GM19035 (cell line): ENCODE data around the gene COX6B2.
"Not testable (repeated sequence)": the region's sequence is repeated elsewhere in the genome, so short reads cannot be mapped to it uniquely, and the experiment has no call there.

Experiments
- ATAC-seq: cut with Tn5 transposase; IDR thresholded peaks from one replicate; pipeline ENCODE4 v1.9.1; 2021; ENCODE audit not compliant: unreplicated experiment

COX6B2 gene, protein sequence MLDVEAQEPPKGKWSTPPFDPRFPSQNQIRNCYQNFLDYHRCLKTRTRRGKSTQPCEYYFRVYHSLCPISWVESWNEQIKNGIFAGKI

DNA sequence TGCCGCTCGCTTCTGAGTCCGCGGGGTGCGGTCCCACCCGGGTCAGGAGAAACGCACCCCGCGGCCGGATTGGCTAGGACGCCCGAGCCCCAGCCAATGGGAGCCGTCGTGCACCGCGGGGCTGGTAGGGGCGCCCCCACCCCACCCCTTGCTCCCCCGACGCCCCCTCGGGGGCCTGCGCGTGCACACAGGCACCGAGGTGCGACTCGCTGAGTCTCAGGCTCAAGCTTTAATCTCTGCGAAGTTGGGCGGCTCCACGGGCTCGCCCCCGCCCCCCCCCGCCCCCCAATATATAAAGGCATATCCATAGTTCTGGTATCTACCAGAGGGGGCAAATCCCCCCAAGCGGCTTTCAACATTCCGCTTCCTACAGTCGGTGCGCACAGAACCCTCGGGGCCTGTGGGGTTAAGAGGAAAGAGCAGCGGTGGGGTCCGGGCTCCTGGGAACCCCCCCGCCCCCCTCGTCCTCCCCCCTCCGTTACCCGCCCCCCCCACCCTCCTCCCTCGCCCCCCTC lies at the start of gene COX6B2:
COX6B2 (minus strand) TSS at position 22 of the 515 bp plus-strand sequence. CDS start 198 bp downstream, outside the sequence.
- no peak for ATAC-seq

DNA sequence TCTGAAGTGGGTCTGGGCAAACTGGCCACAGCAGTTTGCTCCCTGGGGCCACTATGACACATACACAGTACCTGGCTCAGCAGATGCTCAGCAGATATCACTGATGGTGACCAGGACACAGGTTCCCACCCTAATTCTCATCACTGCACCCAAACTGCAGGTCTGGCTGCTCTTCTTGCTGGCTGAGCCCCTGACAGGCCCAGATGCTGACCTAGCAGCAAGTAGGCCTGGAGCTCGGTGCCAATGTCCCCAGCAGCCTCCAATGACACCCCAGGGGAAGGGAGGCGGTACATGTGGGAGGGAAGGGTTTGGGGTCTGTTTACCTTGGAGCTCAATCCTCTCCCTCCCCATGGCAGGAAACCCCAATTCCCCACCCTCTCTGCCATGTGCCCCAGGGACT lies 48.0 kb upstream of the COX6B2 start:
- ATAC-seq = no peak

DNA sequence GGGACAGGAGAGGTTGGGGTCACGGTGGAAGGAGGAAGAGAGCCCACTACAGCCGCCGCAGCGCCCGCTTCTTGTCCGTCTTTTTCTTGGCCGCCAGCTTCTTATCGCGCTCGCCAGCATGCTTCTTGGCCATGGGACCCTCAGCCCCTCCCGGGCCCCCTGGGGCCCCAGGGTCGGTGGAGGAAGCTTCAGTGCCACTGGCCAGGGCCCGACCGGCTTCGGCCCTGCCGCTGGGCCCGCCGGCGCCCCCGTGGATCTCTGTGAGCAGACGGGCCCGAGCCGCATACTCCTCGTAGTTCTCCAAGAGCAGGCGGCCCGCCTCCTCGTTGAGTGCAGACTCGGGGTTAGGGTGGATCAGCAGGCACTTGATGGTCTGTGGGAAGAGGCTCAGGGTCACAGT lies 46.9 kb upstream of the COX6B2 start:
- ATAC-seq = not testable (repeated sequence)

DNA sequence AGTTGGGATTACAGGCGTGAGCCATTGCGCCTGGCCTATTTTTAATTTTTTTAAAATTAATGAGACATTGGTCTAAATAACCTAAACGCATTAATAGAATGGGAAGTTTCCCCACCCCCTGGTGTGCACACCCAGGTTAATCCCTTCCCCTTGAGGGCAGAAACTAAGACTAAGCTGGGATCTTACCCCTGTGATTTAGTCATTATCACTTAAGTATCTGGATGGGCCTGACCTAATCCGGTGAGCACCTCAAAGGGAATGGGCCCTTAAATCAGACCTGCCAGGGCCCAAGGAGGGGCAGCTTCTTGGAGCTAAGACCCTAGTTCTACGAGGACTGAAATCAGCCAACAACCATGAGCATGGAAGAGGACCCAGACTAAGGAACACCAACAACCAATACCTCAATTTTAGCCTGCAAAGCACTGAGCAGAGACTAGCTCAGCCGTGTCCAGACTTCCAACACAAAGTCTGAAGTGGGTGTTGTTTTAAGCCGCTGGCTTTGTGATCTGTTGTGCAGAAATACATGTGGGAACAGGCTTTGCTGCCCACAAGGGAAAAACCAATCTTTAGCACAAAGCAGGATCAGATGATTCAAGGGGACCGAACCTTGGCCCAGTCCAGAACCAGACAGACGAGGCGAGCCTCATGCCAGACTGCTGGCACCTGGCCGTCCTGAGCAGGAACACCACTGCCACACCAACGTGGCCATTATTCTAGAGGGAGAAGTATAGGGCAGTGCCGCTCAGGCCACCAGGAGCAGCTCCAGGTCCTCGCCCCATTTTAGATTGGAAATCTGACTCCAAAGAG lies 46.0 kb upstream of the COX6B2 start:
- ATAC-seq = no peak

DNA sequence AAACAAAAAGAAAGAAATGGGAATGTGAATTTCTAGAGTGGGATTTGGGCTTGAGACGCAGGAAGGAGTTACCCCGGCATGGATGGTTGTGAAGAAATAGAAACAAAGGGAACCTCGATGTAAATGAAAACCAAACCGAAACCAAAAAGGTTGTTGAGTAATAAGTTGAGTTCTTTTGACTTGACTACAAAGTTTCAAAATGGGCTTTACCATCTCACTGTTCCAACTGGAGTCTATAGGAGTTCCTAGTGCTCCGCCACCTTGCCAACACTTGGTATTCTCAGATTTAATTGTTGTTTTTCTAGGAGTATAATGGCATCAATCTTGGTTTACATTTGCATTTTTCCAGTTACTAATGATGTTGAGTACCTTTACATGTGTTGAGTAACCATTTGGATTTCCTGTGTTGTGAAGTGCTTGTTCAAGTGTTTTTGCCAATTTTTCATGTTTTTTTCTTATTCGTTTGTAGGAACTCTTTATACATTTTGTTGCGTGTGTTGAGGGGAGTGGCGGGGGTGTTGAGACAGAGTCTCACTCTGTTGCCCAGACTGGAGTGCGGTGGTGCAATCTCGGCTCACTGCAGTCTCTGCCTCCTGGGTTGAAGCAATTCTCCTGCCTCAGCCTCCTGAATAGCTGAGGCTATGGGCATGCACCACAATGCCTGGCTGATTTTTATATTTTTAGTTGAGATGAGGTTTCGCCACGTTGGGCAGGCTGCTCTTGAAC lies 43.8 kb upstream of the COX6B2 start:
- no peak for ATAC-seq

DNA sequence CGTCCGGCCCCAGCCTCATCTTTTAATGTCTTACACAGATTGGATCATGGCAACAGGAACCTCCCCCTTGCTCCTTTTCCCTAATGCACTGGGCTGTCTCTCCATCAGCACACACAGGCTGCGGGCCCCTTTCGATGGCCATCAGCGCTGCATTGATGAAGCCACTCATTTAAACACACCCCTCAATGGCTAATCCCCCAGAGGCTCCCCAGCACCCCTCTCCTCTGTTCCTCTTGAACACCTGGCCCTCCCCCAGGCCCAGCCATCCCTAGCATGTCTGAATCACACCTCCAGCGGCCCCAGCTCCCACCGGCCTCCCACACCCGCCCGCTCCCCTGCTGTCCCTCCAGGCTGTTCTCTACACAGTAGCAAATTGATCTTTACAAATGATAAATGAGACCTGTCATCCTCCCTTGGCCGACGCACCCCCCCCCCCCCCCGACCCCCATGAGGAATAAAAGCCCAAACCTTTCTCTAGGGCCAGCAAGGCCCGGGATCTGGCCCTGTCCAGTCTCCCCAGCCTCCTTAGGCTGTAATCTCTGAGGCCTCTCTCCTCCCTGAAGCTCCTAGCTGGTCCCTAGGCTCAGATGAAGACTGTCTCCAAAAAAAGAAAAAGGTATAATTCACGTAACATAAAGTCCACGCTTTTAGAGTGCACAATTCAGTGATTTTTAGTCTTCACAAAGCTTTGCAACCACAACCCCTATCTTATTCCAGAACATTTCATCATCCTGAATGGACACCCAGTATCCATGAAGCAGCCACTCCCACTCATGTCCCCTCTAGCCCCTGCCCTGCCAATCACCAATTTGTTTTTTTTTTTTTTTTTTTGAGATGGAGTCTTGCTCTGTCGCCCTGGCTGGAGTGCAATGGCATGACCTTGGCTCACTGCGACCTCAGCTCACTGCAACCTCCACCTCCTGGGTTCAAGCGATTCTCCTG lies 38.6 kb upstream of the COX6B2 start:
- ATAC-seq = no peak

DNA sequence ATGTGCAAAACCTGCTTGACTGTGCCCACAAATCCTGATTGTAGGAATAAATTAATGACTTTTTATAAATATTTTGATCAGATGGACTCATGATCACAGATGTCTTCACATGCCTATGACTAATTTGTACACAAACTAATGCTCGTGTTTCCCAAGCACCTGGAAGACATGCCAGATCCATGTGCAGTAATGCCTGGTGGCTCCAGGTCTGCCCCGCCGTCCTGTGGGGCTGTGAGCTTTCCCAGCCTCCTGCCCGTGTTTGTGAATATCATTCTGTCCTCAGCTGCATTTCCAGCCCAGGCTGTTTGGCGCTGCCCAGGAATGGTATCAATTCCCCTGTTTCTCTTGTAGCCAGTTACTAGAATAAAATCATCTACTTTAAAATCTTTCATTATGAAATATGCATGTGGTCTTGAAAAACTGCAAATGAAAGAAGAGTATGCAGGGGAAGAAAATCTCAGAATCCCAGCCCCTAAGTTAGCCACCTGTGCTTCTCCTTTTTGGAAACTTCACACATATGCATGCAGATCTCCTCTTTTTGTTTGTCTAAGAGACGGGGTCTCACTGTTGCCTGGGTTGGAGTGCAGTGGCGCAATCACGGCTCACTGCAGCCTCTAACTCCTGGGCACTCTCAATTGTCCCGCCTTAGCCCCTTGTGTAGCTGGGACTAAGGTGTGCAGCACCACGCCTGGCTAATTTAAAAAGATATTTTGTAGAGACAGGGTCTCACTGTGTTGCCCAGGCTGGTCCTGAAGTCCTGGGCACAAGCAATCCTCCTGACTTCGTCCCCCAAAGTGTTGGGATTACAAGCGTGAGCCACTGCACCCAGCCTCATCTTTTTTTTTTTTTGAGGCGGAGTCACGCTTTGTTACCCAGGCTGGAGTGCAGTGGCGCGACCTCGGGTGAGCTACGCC lies 37.4 kb upstream of the COX6B2 start:
- no peak for ATAC-seq

DNA sequence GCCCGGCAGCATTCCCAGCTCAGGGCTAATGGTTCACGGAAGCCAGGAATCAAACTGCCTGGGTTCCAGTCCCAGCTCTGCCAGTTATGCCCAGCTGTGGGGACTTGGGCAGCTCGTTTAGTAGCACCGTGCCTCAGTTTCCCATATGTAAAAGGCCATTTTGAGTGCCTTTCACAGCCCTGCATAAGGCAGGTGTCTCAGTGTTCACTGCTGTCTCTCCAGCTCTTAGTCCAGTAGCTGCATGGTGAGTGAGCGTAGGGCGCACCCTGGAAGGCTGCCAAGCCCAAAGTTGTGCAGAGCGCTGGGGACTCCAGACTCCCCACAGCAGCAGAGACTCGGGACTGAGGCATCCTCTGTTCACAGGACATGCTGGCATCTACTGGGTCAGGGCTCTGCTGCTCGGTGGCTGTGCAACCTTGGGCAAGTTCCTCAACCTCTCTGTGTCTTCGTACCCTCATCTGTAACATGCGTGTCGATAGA lies 36.7 kb upstream of the COX6B2 start:
- ATAC-seq = no peak

DNA sequence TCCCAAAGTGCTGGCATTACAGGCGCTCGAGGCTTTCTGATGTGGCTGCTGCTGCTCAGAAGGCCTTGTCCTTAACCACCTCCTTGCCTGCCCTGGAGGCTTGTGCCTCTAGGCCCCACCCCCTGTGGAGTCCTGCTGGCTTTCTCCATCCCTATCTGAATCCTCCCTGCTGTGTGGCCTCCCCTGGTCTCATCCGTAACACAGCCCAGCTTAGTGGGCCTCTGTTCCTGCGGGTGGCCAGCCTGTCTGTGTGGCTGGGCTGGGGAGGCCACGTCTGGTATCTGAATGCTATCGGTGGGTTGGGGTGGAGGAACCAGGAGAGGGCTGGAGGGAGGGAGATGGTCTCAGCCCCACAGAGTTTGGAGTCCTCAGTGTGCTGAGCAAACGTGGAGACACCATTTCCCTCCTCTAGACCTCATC lies 36.0 kb upstream of the COX6B2 start:
- no peak for ATAC-seq

DNA sequence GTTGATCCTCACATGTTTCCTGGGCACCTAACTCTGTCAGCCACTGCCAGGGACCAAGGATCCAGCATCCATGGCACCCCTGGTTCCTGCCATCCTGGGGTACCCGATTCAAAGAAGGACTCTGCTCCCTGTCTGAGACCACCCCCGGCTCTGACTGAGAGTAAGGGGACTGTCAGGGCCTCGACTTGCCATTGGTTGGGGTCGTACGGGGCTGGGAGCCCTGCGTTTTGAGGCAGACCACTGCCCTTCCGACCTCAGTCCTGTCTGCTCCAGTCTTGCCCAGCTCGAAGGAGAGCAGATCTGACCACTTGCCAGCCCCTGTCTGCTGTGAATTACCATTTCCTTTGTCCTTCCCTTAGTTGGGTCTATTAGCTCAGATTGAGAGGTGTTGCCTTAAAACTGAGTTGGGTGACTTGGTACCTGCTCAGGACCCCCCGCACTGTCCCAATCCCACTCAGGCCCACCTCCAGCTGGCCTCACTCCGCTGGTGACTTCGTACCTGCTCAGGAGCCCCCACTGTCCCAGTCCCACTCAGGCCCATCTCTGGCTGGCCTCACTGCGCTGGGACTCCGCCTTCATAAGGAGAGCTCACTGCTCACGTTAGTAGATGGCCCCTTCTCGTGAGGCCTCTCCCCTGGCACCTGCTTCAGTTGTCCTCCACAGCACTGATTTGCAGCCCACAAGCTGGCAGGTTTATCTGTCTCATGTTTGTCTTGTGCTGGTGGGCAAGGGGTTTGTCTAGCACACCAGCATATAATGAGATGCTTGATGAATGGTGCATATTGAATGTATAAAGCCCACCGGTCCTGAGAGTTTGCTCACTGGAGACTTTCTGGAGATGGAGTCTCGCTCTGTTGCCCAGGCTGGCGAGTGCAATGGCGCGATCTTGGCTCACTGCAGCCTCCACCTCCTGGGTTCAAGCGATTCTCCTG lies 35.1 kb upstream of the COX6B2 start:
- no peak for ATAC-seq

DNA sequence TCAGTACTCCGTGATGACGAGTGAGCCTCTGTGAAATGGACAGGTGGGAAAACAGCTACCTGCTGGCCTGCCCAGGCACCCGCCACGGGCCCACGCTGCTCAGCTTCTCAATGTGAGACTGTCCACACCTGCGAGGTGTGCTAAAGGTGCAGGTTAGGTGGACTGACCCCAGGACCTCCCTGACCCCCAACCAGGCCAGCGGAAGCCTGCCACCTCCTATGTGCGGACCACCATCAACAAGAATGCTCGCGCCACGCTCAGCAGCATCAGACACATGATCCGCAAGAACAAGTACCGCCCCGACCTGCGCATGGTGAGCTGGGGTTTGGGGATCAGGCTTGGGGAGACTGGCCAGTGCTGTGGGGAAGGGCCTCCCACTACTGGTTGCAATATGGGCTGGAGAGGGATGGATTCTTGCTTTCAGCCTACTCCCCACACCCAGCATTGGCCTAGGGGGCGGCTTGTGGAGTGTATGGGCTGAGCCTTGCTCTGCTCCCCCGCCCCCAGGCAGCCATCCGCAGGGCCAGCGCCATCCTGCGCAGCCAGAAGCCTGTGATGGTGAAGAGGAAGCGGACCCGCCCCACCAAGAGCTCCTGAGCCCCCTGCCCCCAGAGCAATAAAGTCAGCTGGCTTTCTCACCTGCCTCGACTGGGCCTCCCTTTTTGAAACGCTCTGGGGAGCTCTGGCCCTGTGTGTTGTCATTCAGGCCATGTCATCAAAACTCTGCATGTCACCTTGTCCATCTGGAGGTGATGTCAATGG lies 33.4 kb upstream of the COX6B2 start:
- ATAC-seq = no peak

DNA sequence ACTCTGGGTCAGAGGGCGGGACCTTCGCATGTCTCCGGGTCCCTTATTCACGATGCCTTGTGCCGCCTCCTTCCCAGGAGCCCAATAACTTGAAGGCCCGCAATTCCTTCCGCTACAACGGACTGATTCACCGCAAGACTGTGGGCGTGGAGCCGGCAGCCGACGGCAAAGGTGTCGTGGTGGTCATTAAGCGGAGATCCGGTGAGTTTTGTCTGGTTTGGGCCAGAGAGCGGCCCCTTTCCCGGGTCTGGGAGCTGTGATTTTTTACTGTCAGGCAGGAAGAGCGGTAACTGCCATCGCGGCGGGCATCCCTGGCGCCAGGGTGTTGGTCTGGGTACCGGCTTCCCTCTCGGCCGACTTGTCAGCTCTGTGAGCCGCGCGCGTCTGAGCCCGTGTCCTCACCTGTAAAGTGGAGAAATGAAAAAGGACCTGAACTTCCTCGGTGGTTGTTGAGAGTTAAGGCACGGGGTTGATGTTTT lies 32.0 kb upstream of the COX6B2 start:
- ATAC-seq = no peak

DNA sequence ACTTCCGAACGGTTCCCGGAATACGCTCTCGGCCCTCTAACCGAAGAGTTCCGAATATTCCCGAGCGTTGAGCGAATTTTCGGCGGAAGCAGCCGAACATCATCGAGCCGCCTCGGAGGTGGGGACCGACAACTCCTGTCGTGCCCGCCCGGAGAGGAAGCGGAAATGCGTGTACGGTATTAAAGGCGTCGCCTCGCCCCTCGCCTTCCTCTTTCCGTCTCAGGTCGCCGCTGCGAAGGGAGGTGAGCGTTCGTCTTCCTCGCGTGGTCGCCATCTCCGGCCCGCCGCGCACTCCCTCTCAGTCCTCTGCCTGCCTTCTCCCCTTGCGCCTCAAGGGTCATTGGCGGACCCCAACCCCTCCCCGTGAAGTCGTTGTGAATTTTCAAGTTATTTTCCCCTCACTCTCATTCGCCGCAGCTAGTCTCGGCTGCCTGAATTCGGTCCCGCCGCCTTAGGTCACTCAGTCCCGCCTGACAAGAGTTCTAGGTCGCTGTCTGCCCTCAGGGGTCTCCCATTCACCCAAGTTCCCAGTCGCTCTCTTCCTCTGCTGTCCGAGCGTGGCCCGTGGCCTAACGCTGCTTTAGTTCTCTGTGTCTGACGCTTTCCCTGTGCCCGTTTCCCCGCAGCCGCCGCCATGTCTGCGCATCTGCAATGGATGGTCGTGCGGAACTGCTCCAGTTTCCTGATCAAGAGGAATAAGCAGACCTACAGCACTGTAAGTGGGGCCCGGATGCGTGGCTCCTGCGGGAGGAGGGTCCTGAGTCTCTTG lies 31.4 kb upstream of the COX6B2 start, which contains the start of gene RPL28:
RPL28 (plus strand) TSS at position 209 of the 769 bp plus-strand sequence; CDS start at position 635, 426 bp downstream.
- peak; percentile 71 for ATAC-seq

DNA sequence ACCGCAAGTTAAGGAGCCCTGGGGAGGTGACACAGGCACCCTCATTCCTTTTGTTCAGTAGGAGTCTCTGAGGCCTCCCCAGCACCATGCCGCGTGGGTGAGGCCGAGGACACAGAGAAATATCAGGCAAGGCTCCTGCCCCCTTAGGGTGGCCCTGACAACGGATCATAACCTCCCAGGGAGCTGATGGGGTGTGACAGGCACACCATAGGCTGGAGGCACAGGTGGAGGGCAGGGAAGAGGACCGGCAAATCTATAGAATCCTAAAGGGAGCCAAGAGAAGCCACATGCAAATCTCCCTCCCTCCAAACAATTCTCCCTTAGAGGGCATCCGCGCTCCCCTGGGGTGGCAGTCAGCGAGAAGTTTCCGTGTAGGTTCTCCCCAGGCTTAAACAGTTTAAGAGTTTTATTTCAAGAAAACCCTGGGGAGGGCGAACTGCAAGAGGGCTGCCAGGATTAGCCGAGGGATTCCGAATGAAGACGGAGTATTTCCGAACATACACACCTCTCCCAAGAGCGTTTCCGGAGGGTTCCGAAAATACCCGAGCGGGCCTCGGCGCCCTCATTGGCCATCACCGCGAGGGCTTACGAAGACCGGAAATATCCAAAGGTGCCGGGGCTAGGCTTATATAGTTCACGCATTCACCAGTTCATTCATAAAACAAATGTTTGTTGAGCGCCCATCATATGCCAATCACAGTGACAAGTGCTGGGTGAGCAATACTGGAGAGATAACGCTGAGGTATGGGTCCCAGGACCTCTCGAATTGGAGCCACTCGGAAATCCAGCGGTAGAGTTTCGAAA lies 30.6 kb upstream of the COX6B2 start:
- peak; percentile 57 for ATAC-seq

DNA sequence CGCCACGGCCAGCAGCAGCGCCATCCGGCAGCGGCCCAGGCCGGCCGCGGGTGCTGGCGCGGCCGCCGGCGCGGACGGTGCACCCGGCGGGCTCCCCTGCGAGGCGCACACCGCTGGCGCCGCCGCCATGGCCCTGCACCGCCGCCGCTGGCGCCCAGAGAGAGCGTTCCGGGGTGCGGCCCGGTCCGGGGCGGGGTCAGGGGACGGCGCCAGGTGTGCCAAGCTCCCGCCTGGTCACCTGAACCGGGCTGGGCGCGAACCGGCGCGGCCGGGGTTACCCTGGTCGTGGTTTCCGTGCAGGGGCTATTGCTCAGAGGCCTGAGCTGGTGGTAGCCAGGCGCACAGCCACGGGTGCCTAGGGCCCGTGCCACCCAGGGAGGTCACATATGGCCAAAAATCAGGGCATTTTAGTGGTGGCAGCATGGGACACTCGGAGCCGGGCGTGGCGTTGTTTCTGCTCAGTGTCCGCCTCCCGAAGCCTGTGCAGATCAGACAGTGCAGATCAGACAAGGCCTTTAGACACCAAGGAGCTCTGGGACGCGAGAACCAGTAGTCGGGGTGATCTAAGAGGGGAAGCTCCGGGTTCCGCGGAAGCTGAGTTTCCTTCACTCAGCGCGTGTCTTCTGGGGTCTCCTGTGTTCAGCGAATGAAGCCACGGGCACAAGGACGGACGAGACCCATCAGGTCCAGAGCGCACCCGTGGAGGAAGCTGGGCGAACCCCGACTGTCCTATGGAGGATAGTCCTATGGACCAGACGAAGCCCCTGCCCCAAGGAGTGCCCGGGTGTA lies 29.8 kb upstream of the COX6B2 start, which contains the start of gene TMEM238:
TMEM238 (minus strand) TSS at position 162 of the 789 bp plus-strand sequence; CDS start at position 129, 33 bp downstream.
- no peak for ATAC-seq
